Stimulated activated CD4-positive, alpha-beta T cell treated with anti-CD3 and anti-CD28 coated beads, Interleukin-1b, Interleukin-23, amount 100 ng/mL, for 48 hours (primary cell): ENCODE results near the gene CFAP74.
A peak's percentile ranks its signal among the peaks of the same experiment; 100 is the strongest.
"Not testable (repeated sequence)": the region's sequence is repeated elsewhere in the genome, so short reads cannot be mapped to it uniquely, and the experiment has no call there.

ENCODE experiments used
- DNase-seq: peaks from one replicate; pipeline ENCODE4 v3.0.0-alpha.2; 2020

Gene CFAP74

DNA sequence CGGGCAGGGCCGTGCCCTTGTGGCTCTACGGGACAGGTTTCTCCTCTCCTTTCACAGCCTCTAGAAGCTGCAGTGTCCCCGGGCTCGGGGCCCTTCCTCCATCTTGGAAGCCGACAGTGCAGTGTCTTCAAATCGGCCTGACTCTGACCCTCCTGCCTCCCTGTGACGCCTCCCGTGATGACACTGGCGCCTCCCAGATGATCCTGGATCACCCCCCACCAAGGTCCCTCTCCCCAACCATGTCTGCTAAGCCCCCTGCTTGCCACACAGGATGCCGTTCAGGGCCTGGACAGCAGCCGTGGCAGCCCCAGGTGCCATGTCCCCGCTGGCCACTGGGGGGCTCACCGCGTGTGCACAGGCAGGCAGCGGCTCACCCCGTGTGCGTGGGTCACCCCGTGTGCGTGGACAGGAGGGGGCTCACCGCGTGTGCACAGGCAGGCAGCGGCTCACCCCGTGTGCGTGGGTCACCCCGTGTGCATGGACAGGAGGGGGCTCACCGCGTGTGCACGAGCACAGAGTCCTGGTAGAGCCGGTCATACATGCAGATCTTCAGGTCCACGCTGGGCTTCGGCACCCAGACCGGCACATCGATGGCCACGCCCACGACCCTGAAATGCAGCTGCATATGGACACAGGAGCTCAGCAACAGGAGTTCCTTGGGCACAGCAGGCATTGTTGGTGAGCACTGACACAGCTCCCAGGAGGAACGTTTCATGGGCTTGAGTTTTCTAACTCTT is 59.6 kb downstream of the CFAP74 start:
- peak; percentile 54 for DNase-seq

DNA sequence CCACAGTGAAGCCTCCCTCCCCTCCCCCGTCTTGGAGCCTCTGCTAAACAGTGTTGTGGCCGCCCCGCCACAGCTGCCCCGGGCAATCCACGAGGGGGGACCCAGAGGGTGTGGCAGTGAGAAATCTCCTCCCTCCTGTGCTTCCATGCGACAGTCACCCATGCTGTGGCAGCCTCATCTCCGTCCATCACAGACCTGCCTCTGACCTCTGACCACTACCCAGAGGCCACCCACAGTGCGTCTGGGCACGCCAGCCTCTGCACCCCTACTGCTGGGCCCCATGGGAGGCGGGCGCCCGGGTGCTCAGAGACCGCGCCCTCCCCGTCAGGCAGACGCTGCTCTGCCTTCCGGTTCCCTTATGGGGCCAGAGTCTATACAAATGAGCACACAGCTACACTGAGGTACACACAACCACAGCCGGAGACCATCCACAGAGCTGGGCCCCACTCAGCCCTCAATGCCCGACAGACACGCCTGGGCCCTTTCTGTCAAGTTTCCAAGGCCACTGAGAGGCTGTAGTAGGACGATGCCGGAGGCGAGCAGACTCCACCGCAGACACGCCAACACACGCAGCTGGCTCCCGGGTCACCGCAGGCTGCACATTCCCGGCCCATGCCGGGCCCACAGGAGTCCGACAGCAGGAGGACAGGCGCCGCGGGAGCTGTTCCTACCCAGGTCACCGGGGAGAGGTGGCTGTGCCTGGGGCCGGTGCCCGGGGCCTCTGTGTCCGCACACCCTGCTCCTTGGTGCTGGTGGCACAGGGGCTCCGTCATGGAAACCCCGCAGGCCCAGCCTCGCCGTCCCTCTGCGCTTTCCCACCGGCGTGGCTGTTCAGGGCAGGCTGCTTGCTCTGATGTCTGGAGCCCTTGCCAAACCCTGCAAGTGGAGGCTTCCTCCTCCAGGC is 60.6 kb downstream of the CFAP74 start:
- DNase-seq: no peak

DNA sequence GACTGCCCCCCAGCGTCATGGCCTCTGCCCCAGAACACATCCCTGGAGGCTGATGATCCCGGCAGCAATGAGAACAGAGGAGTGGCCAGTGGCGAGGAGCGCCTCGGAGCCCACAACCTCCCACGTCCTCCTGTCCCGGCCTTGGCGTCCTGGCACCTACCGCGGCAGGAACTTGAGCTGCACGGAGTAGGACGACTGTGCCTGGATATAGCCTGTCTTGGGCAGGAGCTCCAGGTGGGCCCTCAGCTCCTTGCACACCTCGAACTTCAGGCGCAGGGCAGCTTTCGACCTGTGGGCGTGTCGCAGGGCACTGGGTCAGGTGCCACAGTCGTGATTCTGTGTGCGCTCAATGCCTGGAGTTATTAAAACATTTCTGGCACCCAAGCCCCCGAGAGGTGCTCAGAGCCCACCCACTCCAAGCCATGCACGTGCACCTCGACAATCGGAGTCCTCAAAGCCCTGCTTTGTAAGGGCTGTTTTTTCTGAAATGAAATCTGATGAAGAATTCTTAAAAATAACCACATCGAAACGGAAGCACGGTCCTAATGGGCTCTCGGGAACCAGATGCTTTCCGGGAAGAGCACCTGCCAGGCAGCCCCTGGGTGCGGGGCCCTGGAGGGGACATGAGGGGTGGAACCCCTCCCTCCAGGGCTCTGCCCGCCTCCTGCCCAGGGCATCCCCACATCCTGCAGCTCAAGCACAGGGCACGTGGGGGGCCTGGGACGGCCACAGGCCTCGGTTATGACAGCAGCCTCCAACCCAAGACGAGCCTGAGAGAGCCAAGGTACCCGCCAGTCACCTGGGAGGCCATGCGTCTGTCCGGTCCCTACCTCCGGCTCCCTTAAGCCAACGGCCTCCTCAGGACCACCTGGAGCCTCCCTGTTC is 61.5 kb downstream of the CFAP74 start:
- no peak for DNase-seq

DNA sequence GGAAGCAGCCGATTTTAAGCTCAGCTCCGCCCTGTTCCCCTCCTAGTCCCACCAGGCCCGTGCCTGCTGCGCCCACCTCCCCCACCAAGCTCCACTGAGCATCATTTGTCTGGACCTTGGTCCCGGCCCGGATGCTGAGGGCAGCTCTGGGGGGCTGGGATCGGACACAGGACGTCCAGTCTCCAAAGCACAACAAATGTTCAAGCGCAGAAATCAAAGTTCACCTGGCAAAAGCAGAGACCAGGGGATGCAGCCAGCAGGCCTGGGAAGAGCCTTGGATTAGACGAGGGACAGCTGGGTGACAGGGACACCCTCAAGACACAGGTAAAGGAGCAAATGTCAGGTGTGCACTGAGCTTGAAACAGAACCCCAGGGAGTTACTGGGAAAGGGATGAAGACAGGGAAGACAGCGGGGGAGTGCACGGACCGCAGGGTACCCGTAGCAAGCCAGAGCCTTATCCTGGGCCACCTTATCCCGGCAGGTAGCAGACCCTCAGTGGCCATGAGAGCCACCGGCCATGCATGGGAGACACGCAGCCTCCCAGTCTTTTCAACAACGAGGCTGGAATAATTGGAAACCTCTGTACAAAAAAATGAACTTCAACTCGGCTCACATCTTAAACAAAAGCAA is 62.3 kb downstream of the CFAP74 start:
- DNase-seq: no peak

DNA sequence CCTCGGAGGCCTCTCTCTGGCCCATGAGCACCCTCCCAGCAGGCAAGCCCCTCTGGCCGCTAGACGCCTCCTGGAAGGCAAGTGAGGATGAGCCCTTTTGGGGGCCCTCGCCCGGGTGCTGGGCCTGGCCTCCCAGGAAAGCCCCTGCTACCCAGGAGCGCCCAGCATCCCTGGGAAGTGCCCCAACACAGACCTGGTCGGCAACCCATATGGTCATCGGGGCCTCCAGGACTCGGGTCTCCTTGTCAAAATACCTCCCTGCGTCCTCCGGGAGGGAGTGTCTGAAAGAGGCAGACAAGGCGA is 63.5 kb downstream of the CFAP74 start:
- DNase-seq: no peak

DNA sequence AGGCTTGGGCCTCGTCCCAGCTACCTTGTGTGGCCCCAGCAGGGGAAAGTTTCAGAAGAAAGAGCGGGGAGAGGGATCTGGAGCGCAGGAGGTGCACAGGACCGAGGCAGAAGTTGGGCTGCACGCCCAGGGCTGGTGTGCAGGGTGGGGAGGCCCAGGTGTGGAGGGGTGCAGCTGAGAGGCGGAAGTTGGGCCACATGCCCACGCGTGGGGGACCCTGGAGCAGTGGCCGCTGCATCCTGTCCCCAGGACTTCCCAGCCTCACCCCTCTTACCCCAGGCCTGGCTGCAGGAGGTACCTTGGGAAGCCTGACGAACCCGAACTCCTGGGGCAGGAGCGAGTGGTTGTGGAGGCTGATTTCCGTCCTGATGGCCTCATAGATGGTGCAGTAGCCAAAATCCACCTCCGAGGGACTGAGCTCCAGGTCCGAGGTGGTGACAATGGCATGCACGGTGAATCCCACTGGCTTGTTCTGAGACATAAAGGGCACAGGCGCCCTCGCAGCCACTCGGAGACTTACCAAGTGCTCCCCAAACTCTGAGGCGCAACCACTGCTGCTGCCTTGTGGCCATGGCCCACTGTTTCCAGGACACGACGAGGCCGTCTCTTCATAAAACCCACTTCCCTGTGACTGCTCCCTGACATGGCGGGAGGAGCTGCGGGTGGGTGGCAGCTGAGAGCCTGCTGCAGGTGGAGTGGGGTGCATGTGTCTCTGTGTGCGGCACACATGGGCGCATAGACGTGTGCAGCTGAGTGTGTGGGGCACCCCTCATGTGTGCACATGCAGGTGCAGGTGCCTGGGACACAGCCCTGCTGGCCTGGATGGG is 64.1 kb downstream of the CFAP74 start:
- DNase-seq: no peak

DNA sequence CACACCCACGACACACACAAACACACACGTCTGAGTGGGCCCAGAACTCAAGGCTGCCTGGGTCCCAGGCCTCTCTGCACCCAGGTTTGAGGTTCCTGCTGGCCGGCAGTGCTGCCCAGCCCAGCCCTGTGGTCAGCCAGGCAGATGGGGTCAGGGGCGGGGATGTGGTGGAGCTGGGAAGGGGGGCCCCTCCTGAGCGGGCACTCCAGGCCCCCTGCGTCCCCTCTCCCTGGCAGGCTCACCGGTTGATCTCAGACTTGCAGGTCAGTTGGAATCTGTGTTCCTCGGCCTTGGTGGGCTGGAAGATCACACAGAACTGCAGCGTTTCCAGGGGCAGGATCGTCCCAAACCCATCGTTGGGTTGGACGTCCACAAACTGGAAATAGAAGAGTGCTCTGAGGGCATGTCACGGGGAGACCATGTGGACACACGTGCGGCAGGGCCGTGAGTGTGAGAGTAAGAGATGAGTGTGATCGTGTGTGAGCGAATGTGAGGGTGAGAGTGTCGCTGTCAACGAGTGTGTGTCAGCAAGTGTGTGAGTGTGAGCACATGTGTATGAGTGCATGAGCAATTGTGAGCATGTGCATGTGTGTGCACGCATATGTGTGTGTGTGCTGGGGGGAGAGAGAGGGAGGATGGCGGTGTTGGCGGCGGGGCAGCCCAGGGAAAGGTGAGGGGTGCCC is 64.8 kb downstream of the CFAP74 start:
- no peak for DNase-seq

DNA sequence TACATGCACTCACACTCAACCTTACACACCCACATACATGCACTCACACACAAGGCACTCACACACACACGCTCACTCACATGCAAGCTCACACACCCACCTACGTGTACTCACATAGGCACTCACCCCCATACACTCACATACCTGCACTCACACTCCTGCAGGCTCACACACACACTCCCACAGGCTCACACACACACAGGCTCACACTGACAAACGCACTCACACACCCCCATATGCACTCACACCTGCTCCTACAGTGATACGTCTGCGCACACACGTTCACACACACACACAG is 65.4 kb downstream of the CFAP74 start:
- DNase-seq: no peak

DNA sequence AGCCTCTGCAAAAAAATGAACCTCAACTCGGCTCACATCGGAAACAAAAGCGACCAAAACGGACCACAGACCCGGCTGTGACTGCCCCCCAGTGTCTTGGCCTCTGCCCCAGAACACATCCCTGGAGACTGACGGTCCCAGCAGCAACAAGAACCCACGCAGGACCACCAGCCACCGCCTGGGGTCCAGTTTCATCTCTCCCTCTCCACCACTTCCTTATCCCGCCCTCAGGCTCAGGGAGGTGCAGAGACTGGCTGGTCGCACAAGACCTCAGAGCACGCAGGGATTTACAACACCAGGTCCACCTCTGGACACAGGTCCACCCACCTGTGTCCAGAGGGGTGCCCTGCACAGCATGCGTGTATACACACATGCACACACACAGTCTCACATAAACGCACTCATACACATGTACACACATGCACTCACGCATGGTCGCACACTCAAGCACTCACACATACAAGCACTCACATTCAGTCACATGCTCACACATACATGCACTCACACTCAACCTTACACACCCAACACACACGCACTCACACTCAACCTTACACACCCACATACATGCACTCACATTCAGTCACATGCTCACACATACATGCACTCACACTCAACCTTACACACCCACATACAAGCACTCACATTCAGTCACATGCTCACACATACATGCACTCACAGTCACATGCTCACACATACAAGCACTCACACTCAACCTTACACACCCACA is 65.9 kb downstream of the CFAP74 start:
- DNase-seq: no peak

DNA sequence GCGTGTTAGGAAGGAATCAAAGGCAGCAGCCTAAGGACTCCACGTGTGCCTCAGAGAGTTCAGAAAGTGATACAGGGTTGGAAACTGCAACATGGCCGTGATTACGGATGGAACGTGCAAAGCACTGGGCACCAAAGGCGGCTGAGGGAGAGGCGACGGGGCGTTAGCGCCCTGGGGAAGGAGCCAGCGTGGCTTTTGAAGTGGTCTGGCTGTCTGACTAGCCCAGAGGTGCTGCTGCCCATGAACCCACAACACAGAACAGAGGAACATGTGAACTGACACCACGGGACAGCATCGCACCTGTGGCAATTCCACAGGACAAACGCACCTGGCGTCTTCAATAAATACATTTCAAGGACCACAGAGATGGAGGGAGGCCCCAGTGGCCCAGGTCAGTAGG is 66.5 kb downstream of the CFAP74 start:
- DNase-seq: no peak

DNA sequence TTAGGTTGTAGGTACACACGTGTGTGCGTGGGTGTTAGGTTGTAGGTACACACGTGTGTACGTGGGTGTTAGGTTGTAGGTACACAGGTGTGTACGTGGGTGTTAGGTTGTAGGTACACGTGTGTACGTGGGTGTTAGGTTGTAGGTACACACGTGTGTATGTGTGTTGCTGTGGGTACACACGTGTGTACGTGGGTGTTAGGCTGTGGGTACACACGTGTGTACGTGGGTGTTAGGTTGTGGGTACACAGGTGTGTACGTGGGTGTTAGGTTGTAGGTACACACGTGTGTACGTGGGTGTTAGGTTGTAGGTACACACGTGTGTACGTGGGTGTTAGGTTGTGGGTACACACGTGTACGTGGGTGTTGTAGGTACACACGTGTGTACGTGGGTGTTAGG is 68.7 kb downstream of the CFAP74 start:
- not testable (repeated sequence) for DNase-seq

DNA sequence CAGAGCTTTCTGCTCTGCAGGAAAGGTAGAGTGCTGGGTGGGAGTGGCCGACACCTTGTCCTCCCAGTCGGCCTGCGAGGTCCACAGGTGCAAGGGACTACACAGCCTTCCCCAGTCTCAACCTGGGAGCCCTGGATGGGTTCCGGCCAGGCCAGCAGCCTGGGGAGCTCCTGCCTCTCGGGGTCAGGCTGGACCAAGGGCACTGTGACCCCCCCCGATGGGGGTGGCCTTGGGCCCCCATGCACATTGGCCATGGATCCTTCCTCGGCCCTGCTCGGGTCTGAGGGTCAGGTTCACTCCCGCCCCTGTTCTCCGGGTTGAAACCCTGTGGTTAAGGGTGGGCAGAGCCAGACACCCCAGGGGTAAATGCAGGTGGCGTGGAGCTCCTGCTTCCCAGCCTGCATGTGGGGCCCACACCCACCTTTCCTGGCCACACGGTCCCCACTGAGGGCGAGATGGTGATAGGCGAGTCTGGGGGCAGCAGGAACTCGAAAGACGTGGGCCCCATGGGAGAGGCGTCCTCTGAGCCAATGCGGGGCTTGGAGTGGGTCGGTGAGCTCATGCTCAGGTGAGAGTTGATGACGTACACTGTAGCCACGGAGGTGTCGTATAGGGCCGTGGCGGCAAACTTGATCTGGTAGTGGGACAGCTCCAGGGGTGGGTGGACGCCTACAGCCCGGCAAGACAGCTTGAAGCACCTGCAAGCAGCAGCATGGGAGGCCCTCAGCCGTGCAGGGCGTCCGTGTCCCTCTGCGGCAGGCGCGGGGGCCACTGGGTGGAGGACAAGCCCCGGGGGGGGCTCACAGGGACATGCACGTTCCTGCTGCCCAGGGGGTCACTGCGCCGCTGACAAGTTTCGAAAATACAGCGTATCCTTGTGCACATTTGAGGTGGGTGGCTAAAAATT is 73.7 kb downstream of the CFAP74 start:
- no peak for DNase-seq

DNA sequence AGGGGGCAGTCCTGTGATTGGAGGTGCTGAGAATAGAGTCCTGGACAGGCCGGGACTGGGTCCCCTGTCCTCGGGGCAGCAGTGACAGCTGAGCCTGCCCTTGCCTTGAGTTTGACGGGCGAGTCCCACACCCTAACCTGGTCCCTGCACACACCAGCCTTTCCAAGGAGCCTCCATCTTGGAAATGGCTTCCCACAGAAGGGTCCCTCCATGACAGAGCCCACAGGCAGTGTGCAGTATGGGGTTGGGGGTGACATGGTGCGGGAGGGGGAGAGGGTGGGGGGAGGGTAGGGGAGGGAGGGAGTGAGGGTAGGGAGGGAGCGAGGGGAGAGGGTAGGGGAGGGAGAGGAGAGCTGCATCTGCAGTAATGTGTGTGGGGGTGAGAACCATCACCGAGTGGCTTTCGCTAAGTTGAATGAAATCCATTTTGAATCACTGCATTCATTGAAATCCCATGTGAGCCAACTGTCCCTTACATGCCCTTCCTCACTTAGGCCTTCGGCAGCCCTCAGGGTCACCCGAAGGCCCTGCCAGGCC is 74.4 kb downstream of the CFAP74 start:
- DNase-seq: no peak

DNA sequence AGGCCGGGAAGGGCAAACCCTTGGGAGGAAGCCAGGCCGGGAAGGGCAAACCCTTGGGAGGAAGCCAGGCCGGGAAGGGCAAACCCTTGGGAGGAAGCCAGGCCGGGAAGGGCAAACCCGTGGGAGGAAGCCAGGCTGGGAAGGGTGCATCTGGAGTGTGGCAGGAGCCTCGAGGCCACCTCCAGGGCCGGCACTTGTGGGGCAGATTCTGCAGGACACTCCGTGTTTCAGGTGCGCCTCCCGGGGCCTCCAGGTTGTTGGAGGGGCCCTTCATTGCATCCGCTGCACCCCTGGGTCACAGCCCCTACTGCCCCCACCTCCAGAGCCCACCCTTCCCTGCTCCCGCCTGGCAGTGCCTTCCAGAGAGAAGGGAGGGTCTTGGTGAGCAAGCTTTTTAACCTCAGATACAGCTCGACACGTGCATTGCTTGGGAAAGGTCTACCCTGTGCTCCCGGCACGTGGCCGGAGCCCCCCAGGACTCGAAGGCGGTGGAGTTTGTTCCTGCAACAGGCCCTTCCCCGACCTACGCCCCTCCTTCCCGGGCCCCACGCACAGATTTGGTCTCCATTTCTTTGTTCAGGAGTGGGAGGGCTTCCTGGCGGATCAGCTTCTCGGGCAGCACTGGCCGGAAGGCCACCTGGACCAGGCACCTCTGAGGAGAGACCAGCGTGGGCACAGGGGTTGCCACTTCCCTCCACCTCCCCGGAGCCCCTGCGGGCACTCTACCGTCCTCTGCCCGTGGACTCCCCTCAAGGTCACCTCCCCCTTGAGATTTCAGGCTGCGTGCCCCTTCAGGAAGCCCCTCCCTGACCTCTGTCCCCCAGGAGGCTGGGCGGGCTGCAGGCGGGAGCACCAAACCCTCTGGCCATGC is 75.1 kb downstream of the CFAP74 start:
- DNase-seq: no peak

DNA sequence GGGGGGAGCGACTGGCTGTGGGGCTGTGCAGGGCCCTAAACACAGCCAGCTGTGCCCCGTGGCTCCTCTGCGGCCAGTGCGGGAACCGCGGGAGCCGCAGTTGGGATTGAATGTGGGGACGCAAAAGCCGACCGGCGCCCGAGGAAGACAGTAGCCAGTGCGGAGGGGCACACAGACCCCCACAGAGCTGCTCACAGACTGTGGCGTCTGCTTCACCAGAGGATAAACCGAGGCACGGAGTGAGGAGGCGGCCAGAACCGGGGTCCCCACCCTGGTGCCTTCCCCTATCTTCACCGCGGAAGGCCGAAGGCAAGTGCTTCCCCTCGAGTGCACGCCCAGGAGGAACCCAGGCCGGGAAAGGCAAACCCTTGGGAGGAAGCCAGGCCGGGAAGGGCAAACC is 75.8 kb downstream of the CFAP74 start:
- DNase-seq: no peak

DNA sequence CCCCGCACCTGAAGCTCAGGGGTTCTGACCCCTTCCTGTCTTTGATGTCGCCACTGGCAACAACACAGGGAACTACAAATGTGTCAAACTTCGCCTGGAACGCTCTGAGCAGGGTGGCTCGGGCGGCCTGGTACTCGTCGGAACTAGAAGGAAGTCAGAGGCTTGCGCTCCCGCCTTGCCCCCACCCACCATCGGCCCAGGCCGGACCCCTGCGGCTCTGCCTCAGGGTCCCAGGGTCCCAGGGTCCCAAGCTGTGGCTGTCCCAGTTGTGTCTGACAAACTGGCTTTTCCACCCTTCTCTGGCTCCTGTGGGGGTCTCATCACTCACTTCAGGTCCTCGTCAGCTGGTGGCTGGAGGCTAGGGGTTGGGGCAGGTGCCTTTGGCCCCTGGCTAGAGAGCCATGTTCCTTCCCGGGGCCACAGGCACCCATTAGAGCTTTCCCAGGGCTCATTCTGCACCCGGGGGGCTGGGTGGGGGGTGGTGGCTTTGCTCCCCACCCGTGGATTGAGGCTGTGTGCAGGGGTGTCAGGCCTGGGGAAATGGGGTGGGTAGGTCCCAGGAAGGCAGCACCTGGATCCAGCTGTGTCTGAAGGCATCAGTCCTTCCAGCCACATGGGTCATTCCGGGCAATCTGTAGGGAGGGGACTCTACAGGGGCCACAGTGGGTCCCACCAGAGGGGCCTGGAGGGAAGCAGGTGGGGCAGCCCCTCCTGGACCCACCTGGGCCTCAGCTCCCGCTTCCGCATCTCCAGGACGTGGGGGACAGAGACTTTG is 76.5 kb downstream of the CFAP74 start:
- DNase-seq: no peak

DNA sequence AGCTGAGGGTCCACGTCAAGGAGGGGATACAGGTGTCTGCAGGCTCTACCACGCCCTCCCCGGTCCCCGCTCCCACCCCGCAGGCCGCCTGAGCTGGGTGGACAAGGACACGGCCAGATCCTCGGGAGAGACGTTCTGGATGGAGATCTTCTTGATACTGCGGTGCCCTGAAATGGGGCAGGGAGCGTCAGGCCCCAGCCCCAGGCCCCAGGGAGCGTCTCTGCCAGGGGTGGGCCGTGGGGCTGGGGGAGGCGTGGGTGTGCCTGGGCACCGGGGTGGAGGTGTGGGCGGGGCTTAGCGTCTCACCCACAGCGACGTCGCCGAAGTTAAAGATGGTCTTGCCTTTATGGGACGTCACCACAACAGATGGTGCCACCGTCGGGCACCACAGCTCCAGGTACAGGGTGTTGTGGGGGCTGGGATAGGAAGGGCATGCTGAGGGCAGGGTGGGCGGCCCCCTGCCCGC is 77.2 kb downstream of the CFAP74 start:
- no peak for DNase-seq
